ENCODE data around the gene DMAC2L. TPM values are rescaled to one million over a fixed set of nuclear protein-coding genes. Genes with fewer than 3 reads are reported as not detected.

DMAC2L gene
- total RNA-seq, 1 donor from 2014 or later, result 22.7 TPM

DNA sequence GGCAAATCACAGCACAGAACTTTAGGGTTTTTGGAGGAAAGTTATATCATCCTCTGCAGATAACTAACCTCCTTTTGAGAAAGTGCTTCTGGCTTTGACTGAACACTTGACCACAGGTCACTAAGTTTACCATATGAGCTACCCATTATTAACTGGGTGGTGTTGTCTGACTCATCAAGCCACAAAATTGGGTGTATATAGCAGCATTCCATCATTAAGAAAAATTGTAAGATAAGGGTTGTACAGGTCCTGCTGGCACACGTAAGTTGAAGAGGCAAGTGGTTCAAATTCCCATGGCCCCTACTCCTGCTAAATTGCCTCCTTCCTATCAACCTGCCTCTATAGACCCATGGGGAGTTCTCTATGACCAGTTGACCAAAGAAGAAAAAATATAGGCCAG, 39.6 kb upstream of the DMAC2L start:
- no peaks in the 10 kb centered on the region for H3K27me3 Mint-ChIP-seq (ENCODE audit: unreplicated experiment)
- no peak for DNase-seq
- H3K4me1 Mint-ChIP-seq (ENCODE audit: low read depth, unreplicated experiment), result peaks cover 4% of the 10 kb centered on the region
- no peak overlapping the region for H3K27ac Mint-ChIP-seq (ENCODE audit: unreplicated experiment)
- TF ChIP-seq, protein P1, sequence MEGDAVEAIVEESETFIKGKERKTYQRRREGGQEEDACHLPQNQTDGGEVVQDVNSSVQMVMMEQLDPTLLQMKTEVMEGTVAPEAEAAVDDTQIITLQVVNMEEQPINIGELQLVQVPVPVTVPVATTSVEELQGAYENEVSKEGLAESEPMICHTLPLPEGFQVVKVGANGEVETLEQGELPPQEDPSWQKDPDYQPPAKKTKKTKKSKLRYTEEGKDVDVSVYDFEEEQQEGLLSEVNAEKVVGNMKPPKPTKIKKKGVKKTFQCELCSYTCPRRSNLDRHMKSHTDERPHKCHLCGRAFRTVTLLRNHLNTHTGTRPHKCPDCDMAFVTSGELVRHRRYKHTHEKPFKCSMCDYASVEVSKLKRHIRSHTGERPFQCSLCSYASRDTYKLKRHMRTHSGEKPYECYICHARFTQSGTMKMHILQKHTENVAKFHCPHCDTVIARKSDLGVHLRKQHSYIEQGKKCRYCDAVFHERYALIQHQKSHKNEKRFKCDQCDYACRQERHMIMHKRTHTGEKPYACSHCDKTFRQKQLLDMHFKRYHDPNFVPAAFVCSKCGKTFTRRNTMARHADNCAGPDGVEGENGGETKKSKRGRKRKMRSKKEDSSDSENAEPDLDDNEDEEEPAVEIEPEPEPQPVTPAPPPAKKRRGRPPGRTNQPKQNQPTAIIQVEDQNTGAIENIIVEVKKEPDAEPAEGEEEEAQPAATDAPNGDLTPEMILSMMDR (IDR thresholded peaks at IDR 0.05; ENCODE audit: partially characterized antibody, unreplicated experiment), result no peak
- H3K9me3 Mint-ChIP-seq (ENCODE audit: unreplicated experiment), result no peaks in the 10 kb centered on the region
- H3K36me3 Mint-ChIP-seq (ENCODE audit: unreplicated experiment), result no peaks in the 10 kb centered on the region
- H3K4me3 Mint-ChIP-seq (ENCODE audit: unreplicated experiment), result no peak overlapping the region

DNA sequence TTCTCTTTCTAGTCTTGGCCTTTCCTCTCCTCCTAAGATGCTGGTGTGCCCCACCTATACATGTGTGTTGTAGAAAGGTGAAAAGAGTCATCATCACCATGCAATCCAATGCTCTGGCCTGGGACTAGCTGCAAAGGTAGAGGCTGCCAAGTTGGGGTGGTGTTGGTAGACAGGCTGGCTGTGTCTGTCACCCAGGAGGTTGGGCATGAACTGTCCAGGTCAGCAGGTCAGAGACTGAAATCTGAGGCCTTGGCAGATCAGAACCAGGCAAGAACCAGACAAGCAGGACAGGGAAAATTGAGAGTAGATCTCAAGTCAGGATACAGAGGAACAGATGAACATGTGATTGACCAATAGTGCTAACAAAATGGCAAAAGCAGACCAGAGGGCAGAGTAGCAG, 26.3 kb upstream of the DMAC2L start:
- H3K4me3 Mint-ChIP-seq (ENCODE audit: unreplicated experiment), result no peak overlapping the region
- no peak for DNase-seq
- no peaks in the 10 kb centered on the region for H3K36me3 Mint-ChIP-seq (ENCODE audit: unreplicated experiment)
- TF ChIP-seq, protein P1 (IDR thresholded peaks at IDR 0.05; ENCODE audit: partially characterized antibody, unreplicated experiment), result no peak
- no peaks in the 10 kb centered on the region for H3K9me3 Mint-ChIP-seq (ENCODE audit: unreplicated experiment)
- no peaks in the 10 kb centered on the region for H3K4me1 Mint-ChIP-seq (ENCODE audit: low read depth, unreplicated experiment)
- H3K27ac Mint-ChIP-seq (ENCODE audit: unreplicated experiment), result no peak overlapping the region
- no peaks in the 10 kb centered on the region for H3K27me3 Mint-ChIP-seq (ENCODE audit: unreplicated experiment)

DNA sequence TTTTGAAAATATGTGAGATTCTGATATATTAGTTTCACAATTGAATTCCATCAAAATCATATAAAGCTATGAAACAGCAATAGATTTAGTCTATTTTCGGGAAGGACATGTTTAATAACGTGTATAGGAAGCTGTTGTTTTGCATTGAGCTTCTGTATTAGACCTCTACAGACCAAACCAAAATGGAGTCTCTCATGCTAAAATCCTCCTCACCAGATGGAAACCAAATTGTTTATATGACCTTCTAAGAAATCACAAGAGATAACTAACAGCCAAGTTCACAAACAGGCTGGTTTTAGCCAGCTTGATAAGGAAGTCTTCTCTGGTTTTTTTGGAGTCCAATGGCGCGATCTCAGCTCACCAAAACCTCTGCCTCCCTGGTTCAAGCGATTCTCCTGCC, 24.0 kb upstream of the DMAC2L start:
- Mint-ChIP-seq H3K4me1 (ENCODE audit: low read depth, unreplicated experiment) (no peaks in the 10 kb centered on the region), H3K36me3 (ENCODE audit: unreplicated experiment) (no peaks in the 10 kb centered on the region), H3K27ac (ENCODE audit: unreplicated experiment) (no peak overlapping the region), H3K27me3 (ENCODE audit: unreplicated experiment) (no peaks in the 10 kb centered on the region), H3K4me3 (ENCODE audit: unreplicated experiment) (no peak overlapping the region), H3K9me3 (ENCODE audit: unreplicated experiment) (no peaks in the 10 kb centered on the region)
- TF ChIP-seq, protein P1 (IDR thresholded peaks at IDR 0.05; ENCODE audit: partially characterized antibody, unreplicated experiment), result no peak
- DNase-seq, result no peak

- peaks cover 4% of the 10 kb centered on the region for H3K36me3 Mint-ChIP-seq (ENCODE audit: unreplicated experiment)
- DNase-seq, result no peak
- H3K9me3 Mint-ChIP-seq (ENCODE audit: unreplicated experiment), result no peaks in the 10 kb centered on the region
- H3K27me3 Mint-ChIP-seq (ENCODE audit: unreplicated experiment), result no peaks in the 10 kb centered on the region
- H3K4me1 Mint-ChIP-seq (ENCODE audit: low read depth, unreplicated experiment), result no peaks in the 10 kb centered on the region
- no peak overlapping the region for H3K27ac Mint-ChIP-seq (ENCODE audit: unreplicated experiment)
- H3K4me3 Mint-ChIP-seq (ENCODE audit: unreplicated experiment), result no peak overlapping the region
- TF ChIP-seq, protein P1 (IDR thresholded peaks at IDR 0.05; ENCODE audit: partially characterized antibody, unreplicated experiment), result no peak
Measured at GRCh38 chr14:50290306-50290705, 21.8 kb upstream of the DMAC2L start.

- DNase-seq, result no peak
- H3K27ac Mint-ChIP-seq (ENCODE audit: unreplicated experiment), result no peak overlapping the region
Measured at GRCh38 chr14:50299585-50299984, 12.5 kb upstream of the DMAC2L start.

More at GRCh38 chr14:50299585-50299984, 12.5 kb upstream of the DMAC2L start:
- Mint-ChIP-seq H3K36me3 (ENCODE audit: unreplicated experiment) (no peaks in the 10 kb centered on the region), H3K4me1 (ENCODE audit: low read depth, unreplicated experiment) (no peaks in the 10 kb centered on the region), H3K4me3 (ENCODE audit: unreplicated experiment) (no peak overlapping the region), H3K27me3 (ENCODE audit: unreplicated experiment) (no peaks in the 10 kb centered on the region), H3K9me3 (ENCODE audit: unreplicated experiment) (no peaks in the 10 kb centered on the region)
- TF ChIP-seq, protein P1 (IDR thresholded peaks at IDR 0.05; ENCODE audit: partially characterized antibody, unreplicated experiment), result no peak

All from glutamatergic neuron (in vitro differentiated cells).